ENCODE results near the gene CLEC11A.
A peak's percentile ranks its signal among the peaks of the same experiment; 100 is the strongest.

The CLEC11A gene

DNA sequence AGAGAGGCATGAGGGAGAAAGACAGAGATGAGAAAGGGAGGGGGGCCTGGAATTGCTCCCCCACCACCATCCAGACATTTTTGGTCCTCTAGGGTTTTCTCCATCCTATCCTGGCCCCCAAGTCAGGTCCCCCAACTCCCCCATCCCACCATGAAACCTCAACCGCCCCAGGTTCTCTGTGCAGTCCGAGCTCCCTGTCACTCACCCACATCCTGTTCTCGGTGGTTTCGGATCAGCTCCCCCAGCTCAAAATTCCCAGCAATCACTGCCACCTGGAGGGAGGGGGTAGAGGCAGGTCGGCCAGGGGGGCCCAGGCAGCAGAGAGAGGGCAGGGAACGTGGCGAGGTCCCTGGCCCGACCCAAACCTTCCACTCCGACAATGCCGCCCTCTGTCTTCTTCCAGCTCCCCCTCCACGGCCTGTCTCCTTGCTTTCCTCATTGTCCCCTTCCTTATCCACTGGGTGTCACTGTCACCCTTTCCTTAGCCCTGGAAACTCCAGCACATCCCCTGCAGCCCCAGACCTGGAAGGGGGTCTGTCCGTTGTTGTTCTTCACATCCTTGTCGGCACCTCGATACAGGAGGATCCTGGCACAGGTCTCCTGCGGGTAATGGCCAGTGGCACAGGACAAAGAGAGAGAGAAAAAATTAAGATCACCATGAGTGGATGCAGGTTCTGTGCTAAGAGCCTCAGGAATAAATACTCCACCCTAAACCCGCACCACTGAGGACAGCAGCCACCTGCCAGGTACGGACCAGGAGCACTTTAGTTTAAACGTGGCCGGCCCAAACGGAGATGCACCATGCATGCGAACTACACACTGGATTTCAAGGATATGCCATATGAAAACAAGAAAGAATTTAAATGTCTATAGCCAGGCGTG lies 19.0 kb upstream of the CLEC11A start:
- DNase-seq (ENCODE audit: low spot score) = peak; percentile 55

DNA sequence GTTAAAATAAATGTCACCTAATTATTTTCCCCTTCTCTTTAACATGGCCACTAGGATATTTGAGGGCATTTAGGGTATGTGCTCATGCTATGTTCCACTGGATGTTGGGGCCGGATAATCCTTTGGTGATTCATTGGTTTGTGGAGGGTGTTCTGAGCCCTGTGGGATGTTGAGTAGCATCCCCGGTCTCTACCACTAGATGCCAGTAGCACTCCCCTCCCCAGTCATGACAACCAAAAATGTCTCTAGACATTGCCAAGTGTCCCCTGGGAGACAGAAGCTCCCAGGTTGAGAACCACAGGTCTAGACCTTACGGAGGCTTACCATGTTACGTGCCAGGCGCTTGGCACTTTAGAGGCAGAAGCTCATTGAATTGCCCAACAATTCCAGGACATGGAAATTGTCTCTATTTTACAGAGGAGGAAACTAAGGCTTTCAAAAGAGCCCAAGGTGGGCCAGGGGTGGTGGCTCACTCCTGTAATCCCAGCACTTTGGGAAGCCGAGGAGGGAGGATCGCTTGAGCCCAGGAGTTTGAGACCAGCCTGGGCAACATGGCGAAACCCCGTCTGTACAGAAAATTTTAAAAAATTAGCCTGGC lies 17.6 kb upstream of the CLEC11A start:
- DNase-seq (ENCODE audit: low spot score) = peak; percentile 59

DNA sequence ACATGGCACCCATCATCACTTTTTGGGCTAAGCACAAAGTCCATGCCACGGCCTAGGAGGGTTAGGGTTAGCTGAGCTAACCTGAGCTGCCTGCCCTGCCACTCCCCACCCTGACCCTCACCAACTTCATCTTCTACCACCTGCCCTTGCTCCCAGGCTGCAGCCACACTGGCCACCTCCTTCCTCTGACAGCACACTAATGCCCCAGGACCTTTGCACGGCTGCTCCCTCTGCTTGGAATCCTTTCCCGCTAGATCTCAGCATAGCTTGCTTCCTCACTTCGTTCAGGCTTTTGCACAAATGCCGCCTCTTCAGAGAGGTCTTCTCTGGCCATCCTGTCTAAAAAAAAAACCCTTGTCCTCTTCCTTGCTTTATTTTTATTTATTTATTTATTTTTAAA lies 16.8 kb upstream of the CLEC11A start:
- DNase-seq (ENCODE audit: low spot score) = no peak

DNA sequence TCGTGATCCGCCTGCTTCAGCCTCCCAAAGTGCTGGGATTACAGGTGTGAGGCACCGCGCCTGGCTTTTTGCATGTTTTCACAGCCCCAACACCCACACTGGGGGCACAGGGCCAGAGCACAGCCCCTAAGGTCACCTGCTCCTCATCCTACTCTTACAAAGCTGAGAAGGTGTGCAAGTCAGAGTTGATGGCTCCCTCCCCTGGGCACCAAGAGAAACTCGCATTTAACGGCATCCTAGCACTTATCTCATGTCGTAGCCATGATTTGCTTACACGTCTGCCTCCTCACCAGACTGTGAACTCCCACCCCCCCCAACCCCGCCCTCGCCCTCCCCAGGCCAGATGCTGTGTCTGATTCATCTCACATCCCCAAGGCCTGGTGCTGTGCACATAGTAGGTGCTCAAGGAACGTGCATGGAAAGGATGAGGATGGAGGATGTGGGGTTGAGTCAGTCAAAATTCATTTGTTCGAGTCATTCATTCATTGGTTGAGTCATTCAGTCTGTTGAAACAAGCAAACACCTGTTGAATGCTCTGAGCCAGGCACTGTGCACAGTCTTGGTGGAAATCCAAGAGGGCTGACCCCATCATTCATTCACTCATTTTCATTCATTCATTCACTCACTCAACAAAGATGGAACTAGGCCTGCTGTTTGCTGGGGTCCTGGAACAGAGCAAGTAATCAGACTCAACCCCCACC lies 14.8 kb upstream of the CLEC11A start:
- DNase-seq (ENCODE audit: low spot score) = no peak

DNA sequence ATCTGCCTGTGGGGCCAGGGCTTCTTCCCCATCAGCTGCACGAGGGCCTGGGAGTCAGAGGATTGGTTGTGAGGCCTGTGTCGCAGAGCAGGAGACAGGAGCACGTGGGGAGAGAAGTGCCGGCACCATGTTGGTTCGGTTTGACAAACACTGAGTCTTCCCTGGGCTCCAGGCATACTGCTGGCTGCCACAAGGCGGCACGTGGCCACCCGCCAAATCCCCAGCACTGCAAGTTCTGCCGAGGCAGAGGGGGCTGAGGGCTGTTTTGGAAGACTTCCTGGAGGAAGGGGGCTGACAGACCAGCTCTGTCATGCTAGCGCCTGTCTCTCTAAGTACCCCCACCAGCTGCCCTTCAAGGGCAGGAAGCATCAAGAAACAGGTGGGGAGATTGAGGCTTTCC lies 13.1 kb upstream of the CLEC11A start:
- DNase-seq (ENCODE audit: low spot score) = no peak

DNA sequence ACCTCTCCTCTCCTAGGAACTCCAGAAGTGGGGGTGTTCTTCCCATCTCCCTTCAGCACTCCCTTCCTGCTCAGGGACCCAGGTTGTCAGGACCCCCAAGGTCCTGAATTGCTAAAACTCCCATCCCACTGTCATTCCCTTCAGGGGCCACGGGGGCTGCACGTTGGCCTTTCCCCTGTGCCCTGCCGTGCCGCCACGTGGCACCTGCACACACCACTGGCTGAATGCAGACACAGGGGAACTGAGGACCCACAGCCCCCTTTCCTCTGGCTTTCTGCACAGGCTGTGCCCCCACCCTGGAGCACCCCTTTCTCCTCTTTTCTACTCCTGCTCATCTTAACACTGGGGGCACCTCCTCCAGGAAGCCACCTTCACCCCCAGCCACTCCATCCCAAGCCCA lies 12.6 kb upstream of the CLEC11A start:
- DNase-seq (ENCODE audit: low spot score) = no peak

DNA sequence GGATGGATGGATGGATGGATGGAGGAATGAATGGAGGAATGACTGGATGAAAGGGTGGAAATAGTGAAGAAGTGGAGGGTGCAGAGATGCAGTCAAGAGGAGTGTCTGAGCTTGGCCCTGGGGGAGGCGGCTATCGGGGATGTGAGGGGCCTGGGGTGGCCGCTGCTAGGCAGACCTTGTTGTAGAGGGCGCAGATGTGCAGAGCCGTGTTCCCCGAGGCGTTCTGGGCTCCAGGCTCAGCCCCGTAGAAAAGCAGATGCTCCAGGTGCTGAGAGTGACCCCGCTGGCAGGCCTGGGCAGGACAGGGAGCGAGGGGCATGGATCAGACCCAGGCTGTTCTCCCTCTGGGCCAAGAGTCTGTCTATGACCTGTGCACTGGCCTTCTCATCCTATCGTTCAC lies 12.0 kb upstream of the CLEC11A start:
- no peak for DNase-seq (ENCODE audit: low spot score)

DNA sequence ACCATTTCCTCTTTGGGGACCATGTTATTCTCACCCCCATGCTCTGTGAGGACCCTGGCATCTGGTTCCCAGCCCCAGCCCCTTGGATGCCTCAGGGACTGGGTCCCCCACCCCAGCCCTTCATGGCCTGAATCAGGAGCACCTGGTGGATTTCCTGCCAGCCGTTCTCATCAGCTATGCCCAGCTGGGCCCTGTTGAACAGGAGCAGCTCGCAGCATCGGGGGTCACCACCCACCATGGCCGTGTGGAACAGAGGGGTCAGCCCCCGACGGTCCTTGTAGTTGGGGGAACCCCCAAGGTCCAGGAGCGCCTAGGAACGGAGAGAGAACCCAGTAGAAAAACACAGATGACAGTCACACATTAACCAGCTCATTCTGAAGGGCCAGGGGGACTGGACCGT lies 11.4 kb upstream of the CLEC11A start:
- DNase-seq (ENCODE audit: low spot score) = no peak

DNA sequence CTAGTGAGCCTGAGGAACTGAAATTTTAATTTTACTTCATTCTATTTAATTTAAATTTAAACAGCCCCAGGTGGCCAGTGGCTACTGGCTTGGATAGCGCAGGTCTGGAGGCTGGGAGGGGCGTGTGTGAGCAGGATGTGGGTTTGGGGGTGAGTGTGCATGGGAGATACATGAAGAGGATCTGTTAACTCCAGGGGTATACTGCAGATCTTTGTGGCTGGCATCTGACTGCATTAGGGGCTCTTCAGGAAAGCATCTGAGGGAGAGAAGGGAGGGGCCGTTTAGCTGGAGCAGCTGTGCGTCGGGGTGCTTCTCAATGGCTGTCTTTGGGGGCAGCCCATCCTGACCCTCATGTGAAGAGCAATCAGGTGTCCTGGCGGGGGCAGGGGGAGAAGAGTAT lies 10.3 kb upstream of the CLEC11A start:
- DNase-seq (ENCODE audit: low spot score) = no peak

DNA sequence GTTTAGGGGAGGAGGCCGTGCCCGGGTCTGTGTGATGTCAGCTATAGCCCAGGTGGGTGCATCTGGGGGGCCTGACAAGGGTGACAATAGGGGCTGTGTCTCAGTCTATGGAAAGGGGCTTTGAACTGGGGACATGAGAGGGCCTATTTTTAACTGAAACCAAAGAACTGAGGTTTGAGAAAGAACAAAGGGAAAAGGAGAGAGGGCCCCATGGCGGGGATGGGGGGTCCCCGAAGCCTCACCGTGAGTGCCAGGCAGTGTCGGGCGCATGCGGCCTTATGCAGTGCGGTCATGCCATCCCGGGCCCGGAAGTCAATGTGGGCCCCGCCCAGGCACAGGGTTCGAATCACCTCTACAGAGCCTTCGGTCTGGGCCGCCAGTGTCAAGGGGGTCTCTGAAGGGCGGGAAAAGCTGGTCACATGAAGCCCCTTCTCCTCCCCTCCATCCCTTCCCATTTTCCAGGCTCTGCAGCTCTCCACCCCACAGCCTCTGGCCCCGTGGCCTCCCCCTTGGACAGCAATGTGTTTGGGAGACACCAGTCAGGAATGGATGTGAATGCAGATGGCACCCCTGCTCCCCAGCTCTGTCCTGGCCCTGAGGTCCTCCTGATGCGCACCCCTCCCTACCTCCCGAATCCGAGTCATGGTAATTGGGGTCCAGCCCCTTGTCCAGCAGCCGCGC lies 9.5 kb upstream of the CLEC11A start:
- DNase-seq (ENCODE audit: low spot score) = no peak

DNA sequence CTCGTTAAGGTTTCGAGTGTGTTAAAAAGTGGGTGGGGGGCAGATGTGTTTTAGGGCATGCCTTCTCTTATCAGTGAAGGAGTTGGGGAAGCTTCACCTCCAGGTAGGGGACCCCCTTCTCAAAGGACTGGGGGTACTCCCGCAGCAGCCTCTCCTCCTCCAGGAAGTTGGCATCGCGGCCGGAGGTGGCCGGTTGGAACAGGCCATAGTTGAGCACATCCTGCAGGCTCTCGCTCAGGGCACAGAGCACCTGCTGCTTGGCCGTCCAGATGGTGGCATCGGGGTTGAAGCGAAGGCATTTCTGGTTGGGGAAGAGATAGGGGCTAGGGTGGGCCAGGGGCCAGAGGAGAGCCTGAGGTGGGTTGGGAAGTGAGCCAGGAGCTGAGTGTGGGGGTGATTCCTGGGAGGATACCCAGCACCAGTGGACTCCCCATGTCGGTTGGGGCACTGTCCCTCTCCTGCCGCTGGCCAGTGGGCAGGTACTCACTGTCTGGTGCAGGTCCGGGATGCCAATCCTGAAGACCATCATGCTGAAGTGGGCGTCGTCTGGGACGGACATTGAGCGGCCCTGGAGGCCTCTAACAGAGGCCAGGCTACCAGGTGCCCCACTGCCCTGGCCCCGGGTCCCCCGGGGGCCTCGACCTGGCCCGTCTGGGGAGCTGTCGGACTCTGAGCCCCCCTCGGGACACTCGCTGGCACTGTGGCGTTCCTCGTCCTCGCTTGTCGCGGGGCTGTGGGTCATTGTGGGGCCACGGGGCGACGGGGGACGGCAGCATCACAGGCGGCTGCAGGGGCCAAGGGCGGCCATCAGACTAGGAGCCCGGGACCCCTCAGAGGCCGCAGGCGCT lies 6.8 kb upstream of the CLEC11A start:
- DNase-seq (ENCODE audit: low spot score) = no peak

DNA sequence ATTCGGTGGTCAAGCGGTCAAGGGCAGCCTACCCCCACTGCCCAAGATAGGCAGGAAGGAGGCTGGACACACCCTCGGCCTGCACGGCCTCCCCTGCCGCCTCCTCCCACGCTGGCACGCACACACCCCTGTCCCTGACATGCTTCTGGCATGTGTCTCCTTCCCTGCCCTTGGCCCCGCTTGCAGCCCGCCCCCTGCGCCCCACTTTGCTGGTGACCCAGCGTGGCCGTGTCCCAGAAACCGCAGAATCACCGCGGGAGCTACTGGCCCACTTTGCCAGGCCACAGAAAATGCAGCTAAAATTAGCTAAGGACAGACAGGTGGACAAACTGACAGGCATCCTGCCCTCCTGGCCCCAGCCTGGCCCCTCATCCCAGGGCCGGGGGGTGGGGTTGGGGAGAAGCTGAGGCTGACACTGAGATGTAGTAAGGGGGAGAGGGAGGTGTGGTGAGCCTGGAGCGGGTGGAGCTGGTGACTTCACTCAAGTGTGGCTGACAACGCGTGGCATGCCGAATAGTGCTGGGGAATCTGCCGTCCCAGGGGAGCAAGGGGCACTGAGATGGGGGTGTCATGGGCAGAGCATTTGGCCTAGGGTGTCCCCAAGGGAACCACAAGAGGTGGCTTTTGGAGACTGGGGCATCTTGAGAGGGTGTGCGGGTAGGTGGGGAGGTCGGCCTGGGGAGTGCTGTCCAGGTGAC lies 6.0 kb upstream of the CLEC11A start:
- no peak for DNase-seq (ENCODE audit: low spot score)

DNA sequence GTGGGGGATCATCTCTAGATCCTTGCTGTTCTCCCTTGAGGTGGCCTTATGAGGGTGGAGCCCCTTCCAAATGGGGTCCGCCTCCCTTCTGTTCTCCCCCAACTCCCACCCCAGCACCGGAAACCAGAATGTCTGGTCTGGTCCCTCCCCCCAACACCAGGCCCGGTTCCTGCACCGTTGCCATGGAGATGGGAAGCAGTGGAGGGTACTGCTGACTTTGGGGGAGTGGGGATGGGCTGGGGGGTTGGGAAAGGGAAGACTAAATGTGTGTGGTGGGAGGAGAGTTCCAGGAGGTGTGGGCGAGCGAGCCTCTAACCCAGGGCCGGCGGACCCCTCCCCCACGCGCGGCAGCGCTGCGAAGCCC lies 5.3 kb upstream of the CLEC11A start:
- no peak for DNase-seq (ENCODE audit: low spot score)

DNA sequence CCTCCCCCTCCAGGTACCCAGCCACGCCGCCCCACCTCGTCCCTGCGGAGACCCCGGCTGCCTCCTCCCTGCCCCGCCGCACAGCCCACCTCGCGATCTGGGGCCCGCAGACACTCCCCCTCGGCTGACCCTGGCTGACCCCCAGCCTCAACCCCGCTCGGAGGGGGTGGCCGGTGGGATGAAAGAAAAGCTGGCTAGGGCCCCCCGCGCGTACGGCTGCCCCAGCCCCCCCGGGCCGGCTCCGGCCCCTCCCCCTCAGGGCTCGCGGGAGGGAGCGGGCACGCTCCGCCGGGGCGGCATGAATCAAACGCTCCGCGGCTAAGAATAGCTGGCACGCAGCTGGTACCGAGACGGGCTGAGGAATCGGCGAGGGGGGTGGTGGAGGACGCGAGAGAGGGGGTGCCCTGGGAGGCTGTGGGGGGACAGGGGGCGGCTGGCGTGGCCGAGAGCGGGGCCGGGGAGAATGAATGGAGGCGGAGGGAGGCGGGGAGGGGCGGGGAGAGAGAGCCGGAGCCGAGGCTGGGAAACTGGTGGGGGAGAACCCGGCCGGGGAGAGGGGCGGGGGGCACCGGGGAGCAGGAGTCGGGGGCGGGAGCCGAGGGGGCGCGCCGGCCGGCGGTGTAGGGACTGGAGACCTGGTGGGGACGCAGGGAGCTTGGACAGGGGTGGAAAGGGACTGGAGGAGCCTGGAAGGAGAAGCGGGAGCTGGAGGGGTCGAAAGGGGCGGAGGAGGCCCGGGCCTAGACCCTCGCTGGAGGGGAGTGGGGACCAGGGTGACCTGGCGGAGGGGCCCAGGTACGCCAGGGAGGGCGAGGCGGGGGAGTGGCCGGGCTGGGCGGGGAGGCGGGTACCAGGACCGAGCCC lies 4.7 kb upstream of the CLEC11A start:
- DNase-seq (ENCODE audit: low spot score) = no peak

DNA sequence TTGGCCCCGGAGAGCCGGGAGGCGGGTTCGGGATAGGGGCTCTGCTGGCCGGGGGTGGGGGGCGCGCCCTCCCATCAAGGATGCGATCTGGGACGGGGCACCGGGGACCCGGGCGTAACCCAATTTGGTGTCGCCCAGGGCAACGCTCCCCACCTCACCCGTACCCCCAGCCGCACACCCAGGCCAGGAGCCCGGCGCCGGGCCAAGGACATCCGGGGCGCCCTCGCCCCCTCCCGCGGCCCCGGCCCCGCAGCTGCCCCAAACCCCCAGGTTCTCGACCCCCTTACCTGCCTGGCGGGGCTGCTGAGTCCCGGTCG lies 4.1 kb upstream of the CLEC11A start:
- no peak for DNase-seq (ENCODE audit: low spot score)

DNA sequence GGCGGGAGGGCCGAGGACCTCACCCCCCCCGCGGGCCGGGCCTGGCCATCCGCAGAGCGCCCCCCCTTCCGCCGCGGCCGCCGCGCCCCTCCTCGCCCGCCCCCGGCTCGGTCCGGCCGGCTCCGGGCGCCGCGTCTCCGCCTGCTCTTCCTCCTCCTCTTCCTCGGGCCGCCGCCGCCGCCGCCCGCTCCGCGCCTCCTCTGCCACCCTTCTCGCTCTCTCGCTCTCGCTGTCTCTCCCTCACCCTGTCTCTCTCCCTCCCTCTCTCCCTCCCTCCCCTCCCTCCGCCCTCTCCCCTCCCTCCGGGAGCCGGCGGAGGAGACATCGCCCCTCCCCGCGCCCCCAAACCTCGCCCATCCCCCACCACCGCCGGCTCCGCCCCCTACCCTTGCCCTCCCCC lies 3.6 kb upstream of the CLEC11A start, which contains the start of gene SHANK1:
Gene SHANK1 (minus strand): TSS at position 237 of the 400 bp plus-strand sequence. CDS start 2,883 bp downstream, outside the sequence.
- no peak for DNase-seq (ENCODE audit: low spot score)

DNA sequence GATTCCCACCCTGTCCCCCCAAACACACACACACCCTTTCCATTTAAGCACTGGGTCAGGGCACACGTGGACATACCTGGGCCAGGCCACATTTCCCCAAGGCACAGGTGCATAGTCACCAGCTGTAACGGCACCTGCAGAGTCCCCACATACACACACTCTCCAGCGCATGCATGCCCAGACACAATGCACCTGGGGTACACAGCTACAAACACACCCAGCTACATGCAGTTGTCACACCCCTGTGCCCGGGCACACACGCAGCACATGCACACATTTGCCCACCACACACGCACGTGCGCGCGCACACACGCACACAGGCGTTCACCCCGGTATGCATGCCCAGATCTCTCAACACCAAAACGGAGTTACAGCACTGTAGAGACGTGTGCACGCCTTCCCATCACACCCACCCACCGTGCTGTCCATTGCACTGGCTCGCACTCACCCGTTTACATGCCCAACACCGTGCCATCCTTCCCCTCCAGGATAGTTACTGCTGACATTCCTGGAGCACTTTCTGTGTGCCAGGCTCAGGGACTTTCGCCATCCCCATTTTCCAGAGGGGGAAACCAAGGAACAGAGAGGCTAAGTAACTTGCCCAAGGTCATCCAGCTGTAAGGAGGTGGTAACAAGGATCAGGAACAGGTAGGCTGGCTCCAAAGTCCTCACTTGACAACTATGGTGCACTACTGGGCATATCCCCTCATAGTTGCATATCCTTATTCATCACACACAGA lies 2.8 kb upstream of the CLEC11A start:
- no peak for DNase-seq (ENCODE audit: low spot score)

DNA sequence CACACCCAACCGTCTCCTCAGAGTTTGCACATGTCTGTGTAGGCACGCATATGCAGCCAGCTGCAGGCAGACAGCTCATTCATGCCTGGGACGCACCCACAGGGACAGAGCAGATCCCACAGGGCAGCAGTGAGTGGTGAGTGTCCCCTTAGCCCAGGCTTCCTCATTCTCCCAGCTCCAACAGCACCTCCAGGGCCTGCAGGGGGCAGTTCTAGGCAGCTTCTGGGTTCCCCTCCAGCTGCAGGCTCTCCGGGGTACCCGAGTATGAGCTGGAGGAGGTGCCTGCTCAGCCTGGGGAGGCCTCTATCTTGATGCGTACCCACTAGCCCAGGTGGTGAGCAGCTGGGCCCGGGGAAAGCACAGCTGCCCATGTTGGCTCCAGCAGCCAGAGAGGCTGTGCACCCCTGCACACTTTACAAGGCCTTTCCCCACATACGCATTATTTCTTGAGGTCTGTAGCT lies 2.2 kb upstream of the CLEC11A start:
- no peak for DNase-seq (ENCODE audit: low spot score)
